GM19238 (cell line): ENCODE measurements around the gene ZNF335.
A peak's percentile ranks its signal among the peaks of the same experiment; 100 is the strongest.

ENCODE experiments used
- DNase-seq: peaks from one replicate; pipeline ENCODE4 v3.0.0; 2011; ENCODE audit warnings: low spot score; ENCODE audit not compliant: insufficient read length

The ZNF335 gene, protein sequence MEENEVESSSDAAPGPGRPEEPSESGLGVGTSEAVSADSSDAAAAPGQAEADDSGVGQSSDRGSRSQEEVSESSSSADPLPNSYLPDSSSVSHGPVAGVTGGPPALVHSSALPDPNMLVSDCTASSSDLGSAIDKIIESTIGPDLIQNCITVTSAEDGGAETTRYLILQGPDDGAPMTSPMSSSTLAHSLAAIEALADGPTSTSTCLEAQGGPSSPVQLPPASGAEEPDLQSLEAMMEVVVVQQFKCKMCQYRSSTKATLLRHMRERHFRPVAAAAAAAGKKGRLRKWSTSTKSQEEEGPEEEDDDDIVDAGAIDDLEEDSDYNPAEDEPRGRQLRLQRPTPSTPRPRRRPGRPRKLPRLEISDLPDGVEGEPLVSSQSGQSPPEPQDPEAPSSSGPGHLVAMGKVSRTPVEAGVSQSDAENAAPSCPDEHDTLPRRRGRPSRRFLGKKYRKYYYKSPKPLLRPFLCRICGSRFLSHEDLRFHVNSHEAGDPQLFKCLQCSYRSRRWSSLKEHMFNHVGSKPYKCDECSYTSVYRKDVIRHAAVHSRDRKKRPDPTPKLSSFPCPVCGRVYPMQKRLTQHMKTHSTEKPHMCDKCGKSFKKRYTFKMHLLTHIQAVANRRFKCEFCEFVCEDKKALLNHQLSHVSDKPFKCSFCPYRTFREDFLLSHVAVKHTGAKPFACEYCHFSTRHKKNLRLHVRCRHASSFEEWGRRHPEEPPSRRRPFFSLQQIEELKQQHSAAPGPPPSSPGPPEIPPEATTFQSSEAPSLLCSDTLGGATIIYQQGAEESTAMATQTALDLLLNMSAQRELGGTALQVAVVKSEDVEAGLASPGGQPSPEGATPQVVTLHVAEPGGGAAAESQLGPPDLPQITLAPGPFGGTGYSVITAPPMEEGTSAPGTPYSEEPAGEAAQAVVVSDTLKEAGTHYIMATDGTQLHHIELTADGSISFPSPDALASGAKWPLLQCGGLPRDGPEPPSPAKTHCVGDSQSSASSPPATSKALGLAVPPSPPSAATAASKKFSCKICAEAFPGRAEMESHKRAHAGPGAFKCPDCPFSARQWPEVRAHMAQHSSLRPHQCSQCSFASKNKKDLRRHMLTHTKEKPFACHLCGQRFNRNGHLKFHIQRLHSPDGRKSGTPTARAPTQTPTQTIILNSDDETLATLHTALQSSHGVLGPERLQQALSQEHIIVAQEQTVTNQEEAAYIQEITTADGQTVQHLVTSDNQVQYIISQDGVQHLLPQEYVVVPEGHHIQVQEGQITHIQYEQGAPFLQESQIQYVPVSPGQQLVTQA (N-terminal part only)

GRCh38 chr20:45971675-45972499 lies at the start of gene ZNF335:
TSS of gene ZNF335 (minus strand) at chr20:45972203. CDS start at chr20:45971410, 793 bp downstream.
- DNase-seq, result peak; percentile 96

DNA sequence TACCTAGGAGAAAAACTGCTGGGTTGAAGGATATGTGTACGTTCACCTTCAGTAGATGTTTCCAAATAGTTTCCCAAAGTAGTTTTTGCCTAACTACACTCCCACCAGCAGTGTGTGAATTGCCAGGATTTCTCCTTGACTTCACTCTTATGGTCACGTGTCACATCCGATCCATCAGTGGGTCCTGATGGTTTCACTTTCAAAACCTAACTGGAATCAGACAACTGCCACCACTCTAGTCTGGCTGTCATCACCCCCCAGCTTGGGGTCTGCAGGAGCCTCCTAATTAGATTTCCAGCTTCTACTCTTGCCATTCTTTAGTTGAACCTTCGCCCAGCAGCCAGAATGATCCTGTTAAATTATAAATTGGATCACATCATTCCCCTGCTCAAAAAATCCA lies 48.6 kb upstream of the ZNF335 start:
- no peak for DNase-seq

GRCh38 chr20:46018611-46019010 lies 46.6 kb upstream of the ZNF335 start:
- DNase-seq, result no peak

- DNase-seq, result no peak
These were observed 46.1 kb upstream of the ZNF335 start for GRCh38 chr20:46018112-46018511.

DNA sequence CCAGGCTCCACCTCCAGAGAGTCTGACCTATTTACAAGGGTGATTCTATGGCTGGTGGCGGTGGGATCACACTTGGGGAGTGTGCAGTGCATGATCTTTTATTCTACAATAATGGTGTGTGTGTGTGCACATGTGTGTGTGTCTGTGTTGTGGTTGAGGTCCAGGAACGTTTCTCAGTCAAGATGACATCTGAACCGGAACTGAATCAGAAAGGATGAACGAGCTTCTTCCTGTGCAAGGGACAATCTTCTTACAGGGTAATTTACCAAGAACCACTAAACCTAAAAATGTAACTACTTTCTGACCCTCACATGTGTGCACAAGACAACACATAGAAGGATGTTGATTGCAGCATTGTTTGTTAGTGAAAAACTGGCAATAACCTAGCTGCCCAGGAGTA lies 45.3 kb upstream of the ZNF335 start:
- DNase-seq, result no peak

GRCh38 chr20:46014517-46015396 lies 42.8 kb upstream of the ZNF335 start:
- DNase-seq, result no peak

DNA sequence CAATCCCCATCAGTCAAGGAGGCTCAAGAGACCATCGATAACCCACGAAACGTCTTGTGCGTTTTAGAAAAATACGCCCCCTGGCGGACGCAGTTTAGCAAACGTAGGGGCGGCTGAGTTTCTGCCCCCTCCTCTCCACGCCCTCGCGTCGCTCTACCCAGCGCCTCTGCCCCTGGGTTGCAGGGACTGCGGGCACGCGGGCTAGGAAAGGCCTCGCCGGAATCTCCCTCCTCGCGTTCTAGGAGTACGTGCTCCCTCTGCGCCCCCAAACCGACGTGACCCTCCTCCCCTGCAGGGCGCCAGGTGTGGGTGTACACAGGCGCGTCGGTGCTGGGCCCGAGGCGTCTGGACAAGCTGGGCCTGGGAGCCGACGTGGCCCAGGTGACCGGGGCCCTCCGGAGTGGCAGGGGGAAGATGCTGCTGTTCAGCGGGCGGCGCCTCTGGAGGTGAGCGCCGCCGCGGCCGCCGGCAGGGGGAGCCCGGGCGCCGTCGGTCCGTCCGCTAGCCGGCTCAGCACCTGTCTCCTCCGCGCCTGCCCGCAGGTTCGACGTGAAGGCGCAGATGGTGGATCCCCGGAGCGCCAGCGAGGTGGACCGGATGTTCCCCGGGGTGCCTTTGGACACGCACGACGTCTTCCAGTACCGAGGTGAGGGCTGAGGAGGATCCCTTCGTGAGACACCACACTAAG lies 42.0 kb upstream of the ZNF335 start:
- DNase-seq, result peak; percentile 75

GRCh38 chr20:46013322-46013828 lies 41.4 kb upstream of the ZNF335 start:
- DNase-seq, result no peak

GRCh38 chr20:46012921-46013320 lies 40.9 kb upstream of the ZNF335 start:
- DNase-seq, result no peak

DNA sequence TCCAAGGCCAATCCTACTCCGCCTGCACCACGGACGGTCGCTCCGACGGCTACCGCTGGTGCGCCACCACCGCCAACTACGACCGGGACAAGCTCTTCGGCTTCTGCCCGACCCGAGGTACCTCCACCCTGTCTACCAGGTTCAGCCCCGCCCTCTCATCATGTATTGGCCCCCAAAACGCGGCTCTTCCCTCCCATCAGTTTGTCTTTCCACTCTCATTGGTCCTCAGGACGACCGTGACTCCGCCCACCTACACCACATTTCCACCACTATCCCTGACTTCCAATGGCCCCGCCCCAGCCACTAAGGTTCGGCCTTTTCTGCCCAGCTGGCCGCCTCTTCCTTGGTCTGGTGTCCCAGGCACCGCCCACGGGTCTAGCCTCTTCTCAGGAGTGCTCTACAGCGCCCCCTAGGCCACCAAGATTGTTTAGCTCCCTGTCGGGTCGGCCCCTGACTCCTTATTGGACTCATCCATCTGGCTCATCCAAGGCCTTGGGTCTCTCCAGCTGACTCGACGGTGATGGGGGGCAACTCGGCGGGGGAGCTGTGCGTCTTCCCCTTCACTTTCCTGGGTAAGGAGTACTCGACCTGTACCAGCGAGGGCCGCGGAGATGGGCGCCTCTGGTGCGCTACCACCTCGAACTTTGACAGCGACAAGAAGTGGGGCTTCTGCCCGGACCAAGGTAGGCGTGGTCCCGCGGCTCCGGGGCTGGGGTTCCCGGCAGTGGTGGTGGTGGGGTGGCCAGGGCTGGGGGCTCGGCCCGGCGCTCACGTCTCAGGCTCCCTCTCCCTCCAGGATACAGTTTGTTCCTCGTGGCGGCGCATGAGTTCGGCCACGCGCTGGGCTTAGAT lies 39.9 kb upstream of the ZNF335 start:
- no peak for DNase-seq

- no peak for DNase-seq
These were observed 38.7 kb upstream of the ZNF335 start for GRCh38 chr20:46010491-46011391.

GRCh38 chr20:46009816-46010215 lies 37.8 kb upstream of the ZNF335 start:
- DNase-seq, result no peak

GRCh38 chr20:46007671-46008070 lies 35.7 kb upstream of the ZNF335 start:
- DNase-seq, result no peak

GRCh38 chr20:46006964-46007363 lies 35.0 kb upstream of the ZNF335 start:
- DNase-seq, result no peak

DNA sequence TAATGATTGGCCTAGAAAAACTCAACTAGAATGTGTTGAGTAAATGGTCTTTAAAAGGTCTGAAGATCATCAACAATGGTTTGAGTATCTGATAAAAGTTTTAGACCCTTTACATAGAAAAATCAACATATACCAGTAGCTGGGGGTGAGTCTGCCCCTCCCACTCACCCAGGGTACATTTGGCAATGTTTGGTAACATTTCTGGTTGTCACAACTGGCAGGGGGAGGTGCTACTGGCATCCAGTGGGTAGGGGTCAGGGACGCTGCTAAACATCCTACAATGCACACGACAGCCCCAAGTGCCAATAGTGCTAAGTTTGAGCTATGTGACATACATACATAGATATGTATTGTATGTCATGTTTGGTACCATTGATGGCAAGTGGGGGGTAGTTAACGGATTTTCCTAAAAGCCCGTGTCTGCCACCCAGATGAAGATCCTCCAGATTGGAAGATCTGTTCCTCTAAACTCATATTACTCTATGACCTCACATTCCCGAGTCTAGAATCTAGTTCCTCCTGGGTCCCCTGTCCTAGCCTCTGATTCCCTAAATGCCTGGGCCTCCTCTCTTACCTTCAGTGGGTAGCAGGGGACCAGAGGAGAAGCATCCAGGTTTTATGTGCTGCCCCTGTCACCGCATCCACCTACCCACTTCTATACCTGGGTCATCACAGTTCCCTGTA lies 34.2 kb upstream of the ZNF335 start:
- no peak for DNase-seq

DNA sequence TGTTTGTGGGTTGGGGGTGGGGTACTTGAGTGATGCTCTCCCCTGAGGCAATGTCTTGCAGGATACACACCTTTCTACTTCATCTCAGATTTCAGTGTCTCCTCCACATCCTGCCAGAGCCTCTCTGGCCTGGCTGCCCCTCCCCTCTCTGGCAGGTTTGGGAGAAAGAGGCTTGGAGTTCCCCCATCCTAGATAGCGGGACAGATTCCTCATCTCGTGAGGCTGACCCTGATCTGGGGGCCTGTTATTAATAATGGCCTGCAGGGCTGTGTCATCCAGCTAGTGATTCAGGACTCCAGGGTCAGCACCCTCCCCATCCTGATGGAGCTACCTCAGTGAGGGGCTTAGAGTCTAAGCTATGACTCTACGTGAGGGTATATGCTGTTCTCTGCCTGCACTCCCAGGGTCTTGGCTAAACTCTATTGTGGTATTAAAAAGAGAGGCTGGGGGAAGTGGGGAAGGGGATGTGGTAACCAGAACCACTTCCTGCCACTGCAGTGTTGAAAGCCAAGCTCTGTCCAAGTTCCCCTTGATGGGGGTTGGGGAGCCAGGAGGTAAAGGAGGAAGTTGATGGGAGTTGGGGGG lies 33.0 kb upstream of the ZNF335 start:
- no peak for DNase-seq
